ENCODE results near the gene NPIPB13. TPM values are rescaled to one million over a fixed set of nuclear protein-coding genes. Genes with fewer than 3 reads are reported as not detected.

Gene NPIPB13
- total RNA-seq, 1 donor from 2014 or later = 11.0 TPM

Other genes with a start within 250 kb of the NPIPB13 start
- gene DOC2A, start 237.5 kb downstream of the NPIPB13 start, total RNA-seq = 2.0 and 2.3 TPM in 2 replicates
- gene C16orf92, start 225.3 kb downstream of the NPIPB13 start, total RNA-seq = not detected in 2 replicates
- gene TLCD3B, start 217.2 kb downstream of the NPIPB13 start, total RNA-seq = 1.6 and 1.9 TPM in 2 replicates
- 1,715 and 1,718 TPM in 2 replicates for gene ALDOA, start 182.7 kb downstream of the NPIPB13 start, total RNA-seq
- 133 and 147 TPM in 2 replicates for gene PPP4C, start 172.5 kb downstream of the NPIPB13 start, total RNA-seq
- gene TBX6, start 156.6 kb downstream of the NPIPB13 start, total RNA-seq = 1.6 and 1.8 TPM in 2 replicates
- gene YPEL3, start 152.3 kb downstream of the NPIPB13 start, total RNA-seq = 14.5 and 15.1 TPM in 2 replicates
- 4.3 and 6.3 TPM in 2 replicates for gene GDPD3, start 134.9 kb downstream of the NPIPB13 start, total RNA-seq
- gene MAPK3, start 125.3 kb downstream of the NPIPB13 start, total RNA-seq = 53.7 and 58.3 TPM in 2 replicates
- gene CORO1A, start 64.9 kb downstream of the NPIPB13 start, total RNA-seq = 816 and 819 TPM in 2 replicates
- 312 and 329 TPM in 2 replicates for gene BOLA2B, start 54.8 kb downstream of the NPIPB13 start, total RNA-seq
- gene SLX1A, start 54.6 kb downstream of the NPIPB13 start, total RNA-seq = 63.2 and 66.4 TPM in 2 replicates
- 18.9 and 20.4 TPM in 2 replicates for gene SULT1A3, start 49.2 kb downstream of the NPIPB13 start, total RNA-seq
- gene CD2BP2, start 106.8 kb upstream of the NPIPB13 start, total RNA-seq = 100 and 104 TPM in 2 replicates
- 68.9 and 73.6 TPM in 2 replicates for gene TBC1D10B, start 122.0 kb upstream of the NPIPB13 start, total RNA-seq
- 2.0 and 2.7 TPM in 2 replicates for gene MYL11, start 126.3 kb upstream of the NPIPB13 start, total RNA-seq
- gene SEPTIN1, start 134.1 kb upstream of the NPIPB13 start, total RNA-seq = 195 and 200 TPM in 2 replicates
- gene ZNF48, start 146.9 kb upstream of the NPIPB13 start, total RNA-seq = 20.2 and 21.4 TPM in 2 replicates
- 8.1 and 8.9 TPM in 2 replicates for gene ZNF771, start 159.1 kb upstream of the NPIPB13 start, total RNA-seq
- 173 and 178 TPM in 2 replicates for gene DCTPP1, start 181.6 kb upstream of the NPIPB13 start, total RNA-seq
- 83.4 and 87.2 TPM in 2 replicates for gene SEPHS2, start 197.4 kb upstream of the NPIPB13 start, total RNA-seq
- gene ITGAL, start 224.3 kb upstream of the NPIPB13 start, total RNA-seq = 259 and 287 TPM in 2 replicates

Data from activated T-helper 1 cell treated with anti-CD3 and anti-CD28 coated beads, Interleukin-12 subunit alpha, Interleukin-12 subunit beta, Interleukin-2, Interleukin-4 antibody, amounts not matched to agents 30 ng/mL and 10 ng/mL and 1 ng/mL, durations not matched to agents 14 hours and 24 hours and 36 hours (primary cell).